ACC112 (cell line): ENCODE measurements around the gene OR51I1.

Source experiments
- H2AFZ ChIP-seq: fragments of 200-600 bp; sonication (generic); one replicate; pipeline ENCODE4 v1.6.0; 2017; ENCODE audit warnings: antibody characterized with exemption, low read length; ENCODE audit not compliant: unreplicated experiment
- H3K27ac ChIP-seq: fragments of 200-600 bp; sonication (generic); 2 replicates; pipeline ENCODE4 v1.5.1; 2014; ENCODE audit warnings: low read depth, mild to moderate bottlenecking, antibody characterized with exemption, low read length, moderate library complexity
- H3K27me3 ChIP-seq: fragments of 200-600 bp; sonication (generic); 2 replicates; pipeline ENCODE4 v1.6.1; 2014; ENCODE audit warnings: mild to moderate bottlenecking, antibody characterized with exemption, low read length, moderate library complexity, mixed read lengths; ENCODE audit not compliant: insufficient read depth
- H3K36me3 ChIP-seq: fragments of 200-600 bp; sonication (generic); 2 replicates; pipeline ENCODE4 v1.6.1; 2016; ENCODE audit warnings: mild to moderate bottlenecking, antibody characterized with exemption, low read length, moderate library complexity, mixed read lengths; ENCODE audit not compliant: insufficient read depth
- H3K4me1 ChIP-seq: fragments of 200-600 bp; sonication (generic); one replicate; pipeline ENCODE4 v1.6.1; 2016; ENCODE audit warnings: low read length, mixed read lengths; ENCODE audit not compliant: insufficient read depth, unreplicated experiment, control insufficient read depth
- H3K4me3 ChIP-seq: fragments of 200-600 bp; sonication (generic); 2 replicates; pipeline ENCODE4 v1.5.1; 2014; ENCODE audit warnings: mild to moderate bottlenecking, low read depth, low read length
- H3K79me2 ChIP-seq: fragments of 200-600 bp; sonication (generic); one replicate; pipeline ENCODE4 v1.6.0; 2016; ENCODE audit warnings: low read length; ENCODE audit not compliant: control insufficient read depth, unreplicated experiment, insufficient read depth

The OR51I1 gene

GRCh38 chr11:5441414-5441813, at the start of gene OR51I1:
TSS of gene OR51I1 (minus strand) at chr11:5441514. CDS start at chr11:5441514, 0 bp downstream.
- Histone ChIP-seq H3K27me3 (peaks cover 41% of the 10 kb centered on the region), H3K27ac (no peak within 1 kb of the TSS), H3K36me3 (no peaks in the 10 kb centered on the region)

DNA sequence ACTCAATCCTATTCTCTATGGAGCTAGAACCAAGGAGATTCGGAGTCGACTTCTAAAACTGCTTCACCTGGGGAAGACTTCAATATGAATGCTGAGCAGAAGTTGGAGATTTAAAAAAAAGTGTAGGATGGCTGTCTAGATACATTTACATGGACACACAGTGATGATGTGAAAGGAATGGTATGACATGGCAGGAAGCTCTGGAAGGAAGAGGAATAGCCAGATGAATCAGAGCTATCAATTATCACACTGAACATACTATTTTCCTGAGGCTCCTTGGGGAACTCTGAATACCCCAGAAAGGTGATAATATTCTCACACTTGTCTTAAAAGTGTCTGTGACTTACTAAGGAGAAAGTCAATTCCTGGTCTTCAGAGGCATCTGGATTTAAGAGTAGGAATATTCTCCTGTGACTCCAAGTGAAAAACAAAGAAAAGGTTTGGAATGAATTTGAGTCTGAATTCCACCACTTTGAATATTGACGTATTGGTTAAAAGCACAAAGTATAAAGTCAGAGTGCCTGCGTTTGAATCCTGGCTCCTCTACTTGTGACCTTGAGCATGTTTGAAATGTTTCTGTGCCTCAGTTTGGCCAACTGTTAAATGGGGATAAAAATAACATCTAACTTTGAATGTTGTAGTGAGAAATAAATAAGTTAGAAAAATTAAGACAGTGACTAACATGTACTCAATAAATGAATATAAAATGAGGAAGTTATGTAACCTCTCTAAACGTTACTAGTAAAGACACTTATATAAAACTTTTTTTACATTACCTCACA, 48.5 kb upstream of the OR51I1 start:
- Histone ChIP-seq H3K4me1 (no peaks in the 10 kb centered on the region), H3K79me2 (no peaks in the 10 kb centered on the region), H3K27ac (no peak overlapping the region), H3K27me3 (peaks cover 55% of the 10 kb centered on the region), H3K36me3 (no peaks in the 10 kb centered on the region), H3K4me3 (no peak overlapping the region), H2AFZ (no peak overlapping the region)

More at GRCh38 chr11:5441414-5441813, at the start of gene OR51I1:
- Histone ChIP-seq H3K79me2 (no peaks in the 10 kb centered on the region), H3K4me1 (no peaks in the 10 kb centered on the region), H3K4me3 (no peak within 1 kb of the TSS), H2AFZ (no peak within 1 kb of the TSS)

DNA sequence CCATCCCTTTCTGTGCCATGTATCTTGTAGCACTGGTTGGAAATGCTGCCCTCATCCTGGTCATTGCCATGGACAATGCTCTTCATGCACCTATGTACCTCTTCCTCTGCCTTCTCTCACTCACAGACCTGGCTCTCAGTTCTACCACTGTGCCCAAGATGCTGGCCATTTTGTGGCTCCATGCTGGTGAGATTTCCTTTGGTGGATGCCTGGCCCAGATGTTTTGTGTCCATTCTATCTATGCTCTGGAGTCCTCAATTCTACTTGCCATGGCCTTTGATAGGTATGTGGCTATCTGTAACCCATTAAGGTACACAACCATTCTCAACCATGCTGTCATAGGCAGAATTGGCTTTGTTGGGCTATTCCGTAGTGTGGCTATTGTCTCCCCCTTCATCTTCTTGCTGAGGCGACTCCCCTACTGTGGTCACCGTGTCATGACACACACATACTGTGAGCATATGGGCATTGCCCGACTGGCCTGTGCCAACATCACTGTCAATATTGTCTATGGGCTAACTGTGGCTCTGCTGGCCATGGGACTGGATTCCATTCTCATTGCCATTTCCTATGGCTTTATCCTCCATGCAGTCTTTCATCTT, 47.6 kb upstream of the OR51I1 start:
- Histone ChIP-seq H2AFZ (no peak overlapping the region), H3K79me2 (no peaks in the 10 kb centered on the region), H3K4me1 (no peaks in the 10 kb centered on the region), H3K4me3 (no peak overlapping the region), H3K36me3 (no peaks in the 10 kb centered on the region), H3K27me3 (peaks cover 53% of the 10 kb centered on the region), H3K27ac (no peak overlapping the region)

DNA sequence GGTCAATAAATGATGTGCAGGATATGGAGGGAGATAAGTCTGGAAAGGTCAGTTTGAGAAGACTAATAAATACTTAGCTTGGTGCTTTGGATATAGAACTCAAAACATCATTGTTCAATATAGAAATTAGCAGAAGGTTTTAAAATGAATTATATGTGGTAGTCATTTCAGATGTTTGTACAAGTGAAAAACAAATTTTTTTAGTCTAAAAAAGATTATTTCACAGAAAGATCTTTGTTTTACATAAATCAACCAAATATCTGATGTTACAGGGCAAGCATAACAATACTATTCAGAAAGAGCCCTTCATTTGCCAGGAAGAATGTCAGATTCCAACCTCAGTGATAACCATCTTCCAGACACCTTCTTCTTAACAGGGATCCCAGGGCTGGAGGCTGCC, 47.1 kb upstream of the OR51I1 start, which contains the start of gene OR52D1:
OR52D1 (plus strand) TSS at position 301 of the 400 bp plus-strand sequence; CDS start at position 323, 22 bp downstream.
- H3K79me2 ChIP-seq = no peaks in the 10 kb centered on the region
- peaks cover 53% of the 10 kb centered on the region for H3K27me3 ChIP-seq
- no peak within 1 kb of the TSS for H3K4me3 ChIP-seq
- no peak within 1 kb of the TSS for H2AFZ ChIP-seq
- no peaks in the 10 kb centered on the region for H3K4me1 ChIP-seq
- no peak within 1 kb of the TSS for H3K27ac ChIP-seq
- no peaks in the 10 kb centered on the region for H3K36me3 ChIP-seq

DNA sequence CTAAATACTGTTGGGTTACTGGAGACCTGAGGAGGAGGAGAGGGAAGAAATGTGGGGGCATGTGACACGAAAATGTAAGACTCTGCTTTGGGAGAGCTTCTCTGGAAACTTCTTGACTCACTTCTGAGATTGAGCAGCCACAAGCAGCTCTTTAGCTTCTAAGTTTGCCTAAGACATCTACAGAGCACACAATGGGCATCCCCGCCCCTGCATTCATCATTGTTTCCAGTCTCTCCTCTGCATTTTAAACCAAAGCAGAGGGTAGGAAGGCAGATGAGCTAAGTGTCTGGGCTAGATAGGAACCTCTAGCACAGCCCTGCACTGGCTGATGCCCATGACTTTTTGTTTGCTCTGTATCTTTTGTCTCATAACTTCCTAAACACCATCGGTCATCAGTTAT, 45.1 kb upstream of the OR51I1 start:
- no peak overlapping the region for H3K27ac ChIP-seq
- no peak overlapping the region for H3K4me3 ChIP-seq
- H3K79me2 ChIP-seq = no peaks in the 10 kb centered on the region
- H3K27me3 ChIP-seq = peaks cover 37% of the 10 kb centered on the region
- no peaks in the 10 kb centered on the region for H3K36me3 ChIP-seq
- H3K4me1 ChIP-seq = no peaks in the 10 kb centered on the region
- H2AFZ ChIP-seq = no peak overlapping the region

- H3K27ac ChIP-seq = no peak overlapping the region
- H3K27me3 ChIP-seq = peaks cover 37% of the 10 kb centered on the region
- no peak overlapping the region for H2AFZ ChIP-seq
- H3K4me1 ChIP-seq = no peaks in the 10 kb centered on the region
- H3K79me2 ChIP-seq = no peaks in the 10 kb centered on the region
- H3K4me3 ChIP-seq = no peak overlapping the region
- no peaks in the 10 kb centered on the region for H3K36me3 ChIP-seq
Observed at GRCh38 chr11:5486003-5486402, 44.7 kb upstream of the OR51I1 start.

DNA sequence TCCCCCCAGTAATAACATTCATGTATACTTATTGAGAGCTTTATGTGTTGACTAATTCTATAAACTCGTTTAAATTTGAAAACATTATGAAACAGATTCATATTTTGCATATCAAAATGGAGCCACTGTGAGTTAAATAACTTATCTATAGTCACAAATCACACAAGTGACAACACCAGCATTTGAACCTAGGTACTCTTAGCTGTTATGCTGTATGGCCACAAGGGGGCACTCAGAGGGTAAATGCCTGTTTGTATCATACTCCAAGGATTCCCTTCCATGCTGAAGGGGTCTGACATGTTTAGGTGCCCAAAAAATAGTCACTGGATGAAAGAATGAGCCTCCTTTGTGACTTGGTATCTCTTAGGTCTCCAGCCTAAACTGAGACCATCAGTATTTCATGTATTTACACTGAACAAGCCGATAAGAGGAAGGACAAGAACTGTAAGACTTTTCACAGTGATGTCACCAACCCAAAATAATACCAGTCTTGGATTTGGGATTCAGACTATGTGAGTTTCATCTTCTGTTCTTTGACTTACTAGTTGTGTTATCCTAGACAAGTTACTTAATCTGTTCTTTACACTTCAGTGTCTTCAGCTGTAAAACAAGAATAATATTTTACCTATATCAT, 35.0 kb upstream of the OR51I1 start:
- no peak overlapping the region for H2AFZ ChIP-seq
- H3K79me2 ChIP-seq = no peaks in the 10 kb centered on the region
- H3K27me3 ChIP-seq = peaks cover 39% of the 10 kb centered on the region
- H3K4me3 ChIP-seq = no peak overlapping the region
- H3K36me3 ChIP-seq = no peaks in the 10 kb centered on the region
- no peak overlapping the region for H3K27ac ChIP-seq
- no peaks in the 10 kb centered on the region for H3K4me1 ChIP-seq

- Histone ChIP-seq H3K79me2 (no peaks in the 10 kb centered on the region), H3K4me3 (no peak overlapping the region), H3K4me1 (no peaks in the 10 kb centered on the region), H3K27me3 (peaks cover 54% of the 10 kb centered on the region), H3K27ac (no peak overlapping the region), H3K36me3 (no peaks in the 10 kb centered on the region), H2AFZ (no peak overlapping the region)
Observed at GRCh38 chr11:5473921-5474320, 32.6 kb upstream of the OR51I1 start.

DNA sequence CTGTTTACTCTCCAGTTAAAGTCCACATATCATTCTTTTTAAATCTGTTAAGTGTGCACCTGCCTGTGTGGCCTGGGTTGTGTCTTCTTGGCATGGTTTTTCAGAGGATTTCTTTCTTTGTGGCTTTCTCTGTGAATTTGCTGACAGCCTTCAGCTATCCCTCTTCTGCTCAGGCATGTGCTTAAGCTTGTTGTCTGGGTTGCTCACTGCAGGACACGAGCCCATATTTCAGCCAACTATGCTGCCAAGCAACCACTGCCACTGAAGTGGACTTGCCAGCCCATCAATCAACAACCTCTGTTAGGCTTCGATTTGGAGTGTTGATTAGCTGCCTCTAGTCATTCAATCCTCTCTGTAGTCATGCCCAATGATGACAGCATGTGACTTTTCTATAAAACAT, 26.2 kb upstream of the OR51I1 start:
- H3K79me2 ChIP-seq = no peaks in the 10 kb centered on the region
- H3K4me1 ChIP-seq = no peaks in the 10 kb centered on the region
- H3K4me3 ChIP-seq = no peak overlapping the region
- no peak overlapping the region for H2AFZ ChIP-seq
- peaks cover 48% of the 10 kb centered on the region for H3K27me3 ChIP-seq
- no peaks in the 10 kb centered on the region for H3K36me3 ChIP-seq
- H3K27ac ChIP-seq = no peak overlapping the region

DNA sequence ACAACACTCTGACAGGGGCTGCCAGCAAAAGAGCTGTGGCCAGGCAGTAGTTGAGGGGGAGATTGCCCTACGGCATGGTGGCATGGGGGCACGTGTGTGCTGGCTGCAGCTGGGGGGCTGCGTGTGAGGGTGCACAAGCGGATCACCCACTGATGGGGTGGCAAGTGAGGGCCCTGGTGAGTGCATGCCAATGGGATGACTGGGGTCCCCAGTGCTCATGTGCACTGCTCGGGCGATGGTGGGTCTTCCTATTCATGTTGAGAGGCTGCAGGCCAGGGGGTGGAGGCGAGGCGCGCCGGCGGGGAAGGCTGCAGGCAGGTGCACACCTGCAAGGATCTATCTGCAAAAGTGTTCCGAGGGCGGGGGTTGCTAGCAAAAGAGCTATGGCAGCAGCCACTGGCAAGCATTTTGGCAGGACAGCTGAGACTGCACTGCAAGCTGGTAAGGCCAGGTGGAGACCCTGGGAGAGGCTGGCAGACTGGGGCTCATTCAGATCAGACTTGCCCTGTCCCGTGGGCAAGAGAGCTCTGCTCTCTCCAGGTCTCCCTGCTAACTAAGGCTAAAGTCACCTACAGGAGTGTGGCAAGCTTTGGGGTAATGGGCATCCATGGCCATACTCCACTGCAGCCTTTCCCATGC, 19.8 kb upstream of the OR51I1 start:
- Histone ChIP-seq H3K27ac (no peak overlapping the region), H3K79me2 (no peaks in the 10 kb centered on the region), H3K36me3 (no peaks in the 10 kb centered on the region), H3K4me1 (no peaks in the 10 kb centered on the region), H2AFZ (no peak overlapping the region), H3K4me3 (no peak overlapping the region), H3K27me3 (peaks cover 16% of the 10 kb centered on the region; the same call in 1 of the 2 replicates)
